GM23338 (cell line): ENCODE results near the gene SLC16A9.

Source experiments
- CREB1 ChIP-seq: fragments of 250-450 bp; sonication (Bioruptor Pico); IDR thresholded peaks from 2 replicates; pipeline ENCODE4 v1.5.0; 2020; ENCODE audit warnings: low read depth, mild to moderate bottlenecking, moderate library complexity
- EZH2 ChIP-seq: fragments of 200-600 bp; sonication (generic); IDR thresholded peaks from one replicate; pipeline ENCODE4 v1.8.0; 2017; ENCODE audit warnings: antibody characterized with exemption, mild to moderate bottlenecking, low read depth; ENCODE audit not compliant: unreplicated experiment
- EZH2phosphoT487 ChIP-seq: fragments of 200-600 bp; sonication (generic); IDR thresholded peaks from one replicate; pipeline ENCODE4 v1.8.1; 2018; ENCODE audit warnings: antibody characterized with exemption; ENCODE audit not compliant: unreplicated experiment
- JUNB ChIP-seq: IDR thresholded peaks from one replicate; pipeline ENCODE4 v1.6.1; 2016; ENCODE audit warnings: antibody characterized with exemption; ENCODE audit not compliant: unreplicated experiment
- POLR2AphosphoS5 ChIP-seq: IDR thresholded peaks from 2 replicates; pipeline ENCODE4 v1.6.1; 2016; ENCODE audit warnings: antibody characterized with exemption, low read depth
- STAT1 ChIP-seq: IDR thresholded peaks from one replicate; pipeline ENCODE4 v1.6.1; 2016; ENCODE audit warnings: antibody characterized with exemption; ENCODE audit not compliant: unreplicated experiment
- TF ChIP-seq, protein P1 (sequence below), 2 experiments: fragments of 200-600 bp in 1 of 2; sonication (generic) in 1 of 2; conservative IDR thresholded peaks; 2 replicates each; pipeline versions ENCODE4 v1.5.1 to v1.6.1; 2016 to 2017; ENCODE audit warnings: antibody characterized with exemption in 2 of 2, low read depth in 2 of 2, mild to moderate bottlenecking in 2 of 2, moderate library complexity in 1 of 2

DNA sequence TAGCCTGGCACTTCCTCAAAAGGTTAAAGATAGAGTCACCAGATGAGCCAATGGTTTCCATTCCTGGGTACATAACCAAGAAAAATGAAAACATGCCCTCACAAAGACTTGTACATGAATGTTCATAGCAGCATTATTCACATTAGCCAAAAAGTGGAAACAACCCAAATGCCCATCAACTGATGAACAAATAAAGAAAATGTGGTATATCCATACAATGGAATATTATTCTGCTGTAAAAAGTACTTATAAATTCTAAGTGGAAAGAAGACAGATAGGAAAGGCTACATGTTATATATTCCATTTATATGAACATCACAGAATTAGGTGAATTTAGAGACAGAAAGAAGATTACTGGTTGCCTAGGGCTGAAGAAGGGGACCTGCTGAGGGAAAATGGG is 10.7 kb upstream of the SLC16A9 start:
- TF ChIP-seq, protein P1, sequence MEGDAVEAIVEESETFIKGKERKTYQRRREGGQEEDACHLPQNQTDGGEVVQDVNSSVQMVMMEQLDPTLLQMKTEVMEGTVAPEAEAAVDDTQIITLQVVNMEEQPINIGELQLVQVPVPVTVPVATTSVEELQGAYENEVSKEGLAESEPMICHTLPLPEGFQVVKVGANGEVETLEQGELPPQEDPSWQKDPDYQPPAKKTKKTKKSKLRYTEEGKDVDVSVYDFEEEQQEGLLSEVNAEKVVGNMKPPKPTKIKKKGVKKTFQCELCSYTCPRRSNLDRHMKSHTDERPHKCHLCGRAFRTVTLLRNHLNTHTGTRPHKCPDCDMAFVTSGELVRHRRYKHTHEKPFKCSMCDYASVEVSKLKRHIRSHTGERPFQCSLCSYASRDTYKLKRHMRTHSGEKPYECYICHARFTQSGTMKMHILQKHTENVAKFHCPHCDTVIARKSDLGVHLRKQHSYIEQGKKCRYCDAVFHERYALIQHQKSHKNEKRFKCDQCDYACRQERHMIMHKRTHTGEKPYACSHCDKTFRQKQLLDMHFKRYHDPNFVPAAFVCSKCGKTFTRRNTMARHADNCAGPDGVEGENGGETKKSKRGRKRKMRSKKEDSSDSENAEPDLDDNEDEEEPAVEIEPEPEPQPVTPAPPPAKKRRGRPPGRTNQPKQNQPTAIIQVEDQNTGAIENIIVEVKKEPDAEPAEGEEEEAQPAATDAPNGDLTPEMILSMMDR (conservative IDR thresholded peaks at IDR 0.05; ENCODE audit: low read depth in 2 of 2) = no peak
- no peak for TF ChIP-seq CREB1
- TF ChIP-seq POLR2AphosphoS5 = no peak
- no peak for TF ChIP-seq EZH2
- no peak for TF ChIP-seq JUNB
- no peak for TF ChIP-seq STAT1
- TF ChIP-seq EZH2phosphoT487 = no peak
